ENCODE data around the gene DRD4. TPM values are rescaled to one million over a fixed set of nuclear protein-coding genes. Genes with fewer than 3 reads are reported as not detected.

Gene DRD4
- total RNA-seq, 1 donor from 2014 or later: 4.1 TPM

Other genes with a start within 250 kb of the DRD4 start
- gene PKP3, start 243.1 kb upstream of the DRD4 start, total RNA-seq: 0.49 TPM
- gene SIGIRR, start 222.3 kb upstream of the DRD4 start, total RNA-seq: 51.6 TPM
- gene ANO9, start 195.3 kb upstream of the DRD4 start, total RNA-seq: 0.98 TPM
- gene PTDSS2, start 187.0 kb upstream of the DRD4 start, total RNA-seq: 33.1 TPM
- gene RNH1, start 130.0 kb upstream of the DRD4 start, total RNA-seq: 134 TPM
- gene HRAS, start 101.7 kb upstream of the DRD4 start, total RNA-seq: 45.2 TPM
- 1.4 TPM for gene LRRC56, start 99.7 kb upstream of the DRD4 start, total RNA-seq
- 1.3 TPM for gene LMNTD2, start 76.5 kb upstream of the DRD4 start, total RNA-seq
- gene RASSF7, start 76.3 kb upstream of the DRD4 start, total RNA-seq: 7.5 TPM
- 33.5 TPM for gene PHRF1, start 60.8 kb upstream of the DRD4 start, total RNA-seq
- 19.6 TPM for gene IRF7, start 21.3 kb upstream of the DRD4 start, total RNA-seq
- gene CDHR5, start 12.3 kb upstream of the DRD4 start, total RNA-seq: not detected
- not detected for gene SCT, start 10.1 kb upstream of the DRD4 start, total RNA-seq
- gene DEAF1, start 58.0 kb downstream of the DRD4 start, total RNA-seq: 52.8 TPM
- gene TMEM80, start 58.5 kb downstream of the DRD4 start, total RNA-seq: 28.4 TPM
- 24.9 TPM for gene EPS8L2, start 69.0 kb downstream of the DRD4 start, total RNA-seq
- 187 TPM for gene TALDO1, start 110.2 kb downstream of the DRD4 start, total RNA-seq
- gene GATD1, start 140.2 kb downstream of the DRD4 start, total RNA-seq: 74.8 TPM
- not detected for gene CEND1, start 152.8 kb downstream of the DRD4 start, total RNA-seq
- 7.2 TPM for gene SLC25A22, start 161.0 kb downstream of the DRD4 start, total RNA-seq
- 16.7 TPM for gene PIDD1, start 168.0 kb downstream of the DRD4 start, total RNA-seq
- 1,209 TPM for gene RPLP2, start 172.7 kb downstream of the DRD4 start, total RNA-seq
- 174 TPM for gene PNPLA2, start 181.6 kb downstream of the DRD4 start, total RNA-seq
- 8.7 TPM for gene CRACR2B, start 190.7 kb downstream of the DRD4 start, total RNA-seq
- 263 TPM for gene CD151, start 195.7 kb downstream of the DRD4 start, total RNA-seq
- gene POLR2L, start 205.3 kb downstream of the DRD4 start, total RNA-seq: 85.2 TPM
- gene TSPAN4, start 205.6 kb downstream of the DRD4 start, total RNA-seq: 118 TPM

All from sciatic nerve (tissue), 1 donor.